OCI-LY3 (cell line): ENCODE results near the gene AATK.

Experiments used
- H2AFZ ChIP-seq: fragments of 200-600, 300-600 bp; shearing (Covaris generic); 2 replicates; pipeline ENCODE4 v1.6.0; 2014; ENCODE audit warnings: antibody characterized with exemption, low read depth, low read length
- H3K27ac ChIP-seq: fragments of 200-600, 300-600 bp; sonication (generic); 2 replicates; pipeline ENCODE4 v1.5.1; 2014; ENCODE audit warnings: mild to moderate bottlenecking, low read length, moderate library complexity, mixed read lengths
- H3K27me3 ChIP-seq: fragments of 200-600, 300-600 bp; sonication (generic); 2 replicates; pipeline ENCODE4 v1.6.1; 2014; ENCODE audit warnings: low read depth, low read length, mixed read lengths
- H3K36me3 ChIP-seq: fragments of 200-600, 300-600 bp; sonication (generic); replicated peaks from 2 replicates; pipeline ENCODE3; 2014; ENCODE audit warnings: low read depth, low read length, mixed read lengths
- H3K4me1 ChIP-seq: fragments of 300-600, 200-600 bp; sonication (generic); 2 replicates; pipeline ENCODE4 v1.6.1; 2014; ENCODE audit warnings: low read length, mixed read lengths
- H3K4me2 ChIP-seq: fragments of 200-600, 300-600 bp; sonication (generic); 2 replicates; pipeline ENCODE4 v1.6.1; 2014; ENCODE audit warnings: low read length, mixed read lengths
- H3K4me3 ChIP-seq: fragments of 300-600, 200-600 bp; sonication (generic); 2 replicates; pipeline ENCODE4 v1.5.1; 2014; ENCODE audit warnings: antibody characterized with exemption, mild to moderate bottlenecking, low read length, moderate library complexity
- H3K79me2 ChIP-seq: fragments of 300-600, 200-600 bp; shearing (Covaris generic); 2 replicates; pipeline ENCODE4 v1.6.1; 2014; ENCODE audit warnings: mild to moderate bottlenecking, low read length, mixed read lengths
- H3K9ac ChIP-seq: fragments of 300-600, 200-600 bp; shearing (Covaris generic); 2 replicates; pipeline ENCODE4 v1.6.0; 2014; ENCODE audit warnings: mild to moderate bottlenecking, low read length, moderate library complexity
- H3K9me3 ChIP-seq: fragments of 200-600, 300-600 bp; shearing (Covaris generic); 2 replicates; pipeline ENCODE4 v1.6.1; 2014; ENCODE audit warnings: low read length, mixed read lengths; ENCODE audit not compliant: insufficient read depth
- H4K20me1 ChIP-seq: fragments of 200-600, 300-600 bp; sonication (generic); 2 replicates; pipeline ENCODE4 v1.6.1; 2016; ENCODE audit warnings: low read length, mixed read lengths; ENCODE audit not compliant: insufficient read depth
- EZH2phosphoT487 ChIP-seq: fragments of 200-600 bp; shearing (Covaris generic); IDR thresholded peaks from 2 replicates; pipeline ENCODE4 v1.6.1; 2018; ENCODE audit warnings: antibody characterized with exemption, mixed run types, low read depth
- TF ChIP-seq, protein P1 (sequence below): fragments of 200-600, 300-600 bp; sonication (generic); IDR thresholded peaks from 2 replicates; pipeline ENCODE4 v1.5.1; 2014; ENCODE audit warnings: antibody characterized with exemption, low read length, low read depth

The AATK gene

DNA sequence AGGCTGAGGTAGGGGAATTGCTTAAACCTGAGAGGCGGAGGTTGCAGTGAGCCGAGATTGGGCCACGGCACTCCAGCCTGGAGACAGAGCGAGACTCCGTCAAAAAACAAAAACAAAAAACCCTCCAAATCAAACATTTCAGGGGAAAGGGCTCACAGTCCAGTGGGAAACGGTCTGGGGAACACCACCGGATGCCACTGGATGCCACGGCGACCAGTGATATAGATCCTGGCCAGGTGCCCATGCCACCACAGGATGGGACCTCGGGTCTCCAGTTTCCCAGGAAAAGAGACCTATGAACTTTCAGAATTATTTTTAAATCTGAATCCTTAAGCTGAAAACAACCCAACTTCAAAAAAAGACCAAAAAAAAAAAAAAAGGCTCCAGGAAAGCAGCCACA is 44.4 kb upstream of the AATK start:
- no peaks in the 10 kb centered on the region for H3K27me3 ChIP-seq
- H3K4me1 ChIP-seq: no peaks in the 10 kb centered on the region; the same call in 1 of the 2 replicates
- no peak overlapping the region for H3K27ac ChIP-seq
- no peaks in the 10 kb centered on the region for H3K9me3 ChIP-seq
- H3K4me3 ChIP-seq: no peak overlapping the region
- H3K79me2 ChIP-seq: no peaks in the 10 kb centered on the region
- H4K20me1 ChIP-seq: no peaks in the 10 kb centered on the region
- H3K9ac ChIP-seq: no peak overlapping the region
- H2AFZ ChIP-seq: no peak overlapping the region
- no peak overlapping the region for H3K4me2 ChIP-seq
- TF ChIP-seq, protein P1, sequence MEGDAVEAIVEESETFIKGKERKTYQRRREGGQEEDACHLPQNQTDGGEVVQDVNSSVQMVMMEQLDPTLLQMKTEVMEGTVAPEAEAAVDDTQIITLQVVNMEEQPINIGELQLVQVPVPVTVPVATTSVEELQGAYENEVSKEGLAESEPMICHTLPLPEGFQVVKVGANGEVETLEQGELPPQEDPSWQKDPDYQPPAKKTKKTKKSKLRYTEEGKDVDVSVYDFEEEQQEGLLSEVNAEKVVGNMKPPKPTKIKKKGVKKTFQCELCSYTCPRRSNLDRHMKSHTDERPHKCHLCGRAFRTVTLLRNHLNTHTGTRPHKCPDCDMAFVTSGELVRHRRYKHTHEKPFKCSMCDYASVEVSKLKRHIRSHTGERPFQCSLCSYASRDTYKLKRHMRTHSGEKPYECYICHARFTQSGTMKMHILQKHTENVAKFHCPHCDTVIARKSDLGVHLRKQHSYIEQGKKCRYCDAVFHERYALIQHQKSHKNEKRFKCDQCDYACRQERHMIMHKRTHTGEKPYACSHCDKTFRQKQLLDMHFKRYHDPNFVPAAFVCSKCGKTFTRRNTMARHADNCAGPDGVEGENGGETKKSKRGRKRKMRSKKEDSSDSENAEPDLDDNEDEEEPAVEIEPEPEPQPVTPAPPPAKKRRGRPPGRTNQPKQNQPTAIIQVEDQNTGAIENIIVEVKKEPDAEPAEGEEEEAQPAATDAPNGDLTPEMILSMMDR: no peak
- no peak for TF ChIP-seq EZH2phosphoT487
- H3K36me3 ChIP-seq: no peaks in the 10 kb centered on the region

DNA sequence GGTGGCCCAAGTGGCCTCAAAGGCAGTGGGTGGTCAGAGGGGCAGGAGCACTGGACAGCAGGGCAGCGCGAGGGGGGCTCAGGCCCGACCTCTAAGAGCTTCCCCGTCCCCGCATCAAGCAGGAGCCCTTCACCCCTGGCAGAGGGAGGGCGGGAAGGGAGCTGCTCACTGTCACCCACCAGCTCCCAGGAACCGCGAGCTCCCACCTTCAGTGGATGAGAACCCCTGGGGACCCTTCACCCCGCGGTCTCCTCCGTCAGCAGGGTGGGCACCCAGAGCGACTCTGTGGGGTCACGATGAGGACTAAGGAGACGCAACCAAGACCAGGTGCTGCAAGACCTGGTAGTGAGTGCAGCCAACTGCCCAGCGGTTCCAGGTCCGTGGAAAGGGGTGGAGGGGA is 43.1 kb upstream of the AATK start:
- Histone ChIP-seq H3K9ac (no peak overlapping the region), H3K4me1 (no peaks in the 10 kb centered on the region; the same call in 1 of the 2 replicates), H3K27me3 (no peaks in the 10 kb centered on the region), H2AFZ (no peak overlapping the region), H3K27ac (no peak overlapping the region), H3K4me2 (no peak overlapping the region), H4K20me1 (no peaks in the 10 kb centered on the region), H3K4me3 (no peak overlapping the region), H3K36me3 (no peaks in the 10 kb centered on the region), H3K79me2 (no peaks in the 10 kb centered on the region), H3K9me3 (no peaks in the 10 kb centered on the region)
- TF ChIP-seq EZH2phosphoT487: no peak
- TF ChIP-seq, protein P1: no peak

- no peak overlapping the region for H3K4me3 ChIP-seq
- no peaks in the 10 kb centered on the region; the same call in 1 of the 2 replicates for H3K4me1 ChIP-seq
- no peak overlapping the region for H3K27ac ChIP-seq
- no peaks in the 10 kb centered on the region for H3K27me3 ChIP-seq
- H3K36me3 ChIP-seq: no peaks in the 10 kb centered on the region
- no peak overlapping the region for H3K4me2 ChIP-seq
- no peaks in the 10 kb centered on the region for H4K20me1 ChIP-seq
- no peak overlapping the region for H3K9ac ChIP-seq
- H3K9me3 ChIP-seq: no peaks in the 10 kb centered on the region
- H3K79me2 ChIP-seq: no peaks in the 10 kb centered on the region
- TF ChIP-seq EZH2phosphoT487: no peak
- TF ChIP-seq, protein P1: no peak
- H2AFZ ChIP-seq: no peak overlapping the region
These were observed 42.6 kb upstream of the AATK start for GRCh38 chr17:81208651-81209050.

- Histone ChIP-seq H3K27me3 (no peaks in the 10 kb centered on the region), H3K36me3 (no peaks in the 10 kb centered on the region), H3K27ac (no peak overlapping the region), H2AFZ (no peak overlapping the region), H3K9me3 (no peaks in the 10 kb centered on the region), H3K9ac (no peak overlapping the region), H3K4me1 (no peaks in the 10 kb centered on the region; the same call in 1 of the 2 replicates), H3K4me2 (no peak overlapping the region), H4K20me1 (no peaks in the 10 kb centered on the region), H3K4me3 (no peak overlapping the region), H3K79me2 (no peaks in the 10 kb centered on the region)
- TF ChIP-seq EZH2phosphoT487: no peak
- TF ChIP-seq, protein P1: no peak
These were observed 41.9 kb upstream of the AATK start for GRCh38 chr17:81207610-81208581.
